ENCODE results near the gene ABHD2.

The ABHD2 gene

GRCh38 chr15:89225588-89225987 is 137.3 kb downstream of the ABHD2 start (continued):
- TF ChIP-seq ZNF518A (tag by site-specific recombination; conservative IDR thresholded peaks at IDR 0.05; ENCODE audit: low read depth) = peak; percentile 89
- no peak for TF ChIP-seq ZNF169 (tag by site-specific recombination; IDR thresholded peaks at IDR 0.05)
- TF ChIP-seq ZNF623 (tag by site-specific recombination; IDR thresholded peaks at IDR 0.05) = peak; percentile 71
- TF ChIP-seq INSM2 (tag by site-specific recombination; IDR thresholded peaks at IDR 0.05) = no peak
- TF ChIP-seq, protein P1, sequence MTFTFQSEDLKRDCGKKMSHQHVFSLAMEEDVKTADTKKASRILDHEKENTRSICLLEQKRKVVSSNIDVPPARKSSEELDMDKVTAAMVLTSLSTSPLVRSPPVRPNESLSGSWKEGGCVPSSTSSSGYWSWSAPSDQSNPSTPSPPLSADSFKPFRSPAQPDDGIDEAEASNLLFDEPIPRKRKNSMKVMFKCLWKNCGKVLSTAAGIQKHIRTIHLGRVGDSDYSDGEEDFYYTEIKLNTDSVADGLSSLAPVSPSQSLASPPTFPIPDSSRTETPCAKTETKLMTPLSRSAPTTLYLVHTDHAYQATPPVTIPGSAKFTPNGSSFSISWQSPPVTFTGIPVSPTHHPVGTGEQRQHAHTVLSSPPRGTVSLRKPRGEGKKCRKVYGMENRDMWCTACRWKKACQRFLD (tag by site-specific recombination; IDR thresholded peaks at IDR 0.05) = no peak
- no peak for TF ChIP-seq SP3 (tag by site-specific recombination; IDR thresholded peaks at IDR 0.05)
- no peak for TF ChIP-seq HOXD13 (CRISPR knock-in tag; IDR thresholded peaks at IDR 0.05; ENCODE audit: borderline replicate concordance)
- TF ChIP-seq PATZ1 (tag by site-specific recombination; IDR thresholded peaks at IDR 0.05) = no peak
- no peak for TF ChIP-seq REPIN1 (tag by site-specific recombination; IDR thresholded peaks at IDR 0.05; ENCODE audit: low read depth)
- peak; percentile 72; the same call in 1 of the 2 replicates for TF ChIP-seq ZNF558 (tag by site-specific recombination; IDR thresholded peaks at IDR 0.05)
- TF ChIP-seq ZNF324 (tag by site-specific recombination; IDR thresholded peaks at IDR 0.05) = no peak
- no peak for TF ChIP-seq SCRT2 (tag by site-specific recombination; IDR thresholded peaks at IDR 0.05)
- no peak for TF ChIP-seq PRDM2 (tag by site-specific recombination; IDR thresholded peaks at IDR 0.05; ENCODE audit: borderline replicate concordance)
- 0 out of 2 replicates have a peak, but pooled peaks have one; percentile 20 for TF ChIP-seq ZNF530 (tag by site-specific recombination; IDR thresholded peaks at IDR 0.05; ENCODE audit: low read depth)
- TF ChIP-seq EGR2 (tag by site-specific recombination; IDR thresholded peaks at IDR 0.05; ENCODE audit: low read depth) = no peak
- no peak for TF ChIP-seq RBAK (tag by site-specific recombination; IDR thresholded peaks at IDR 0.05)
- TF ChIP-seq, protein P2, sequence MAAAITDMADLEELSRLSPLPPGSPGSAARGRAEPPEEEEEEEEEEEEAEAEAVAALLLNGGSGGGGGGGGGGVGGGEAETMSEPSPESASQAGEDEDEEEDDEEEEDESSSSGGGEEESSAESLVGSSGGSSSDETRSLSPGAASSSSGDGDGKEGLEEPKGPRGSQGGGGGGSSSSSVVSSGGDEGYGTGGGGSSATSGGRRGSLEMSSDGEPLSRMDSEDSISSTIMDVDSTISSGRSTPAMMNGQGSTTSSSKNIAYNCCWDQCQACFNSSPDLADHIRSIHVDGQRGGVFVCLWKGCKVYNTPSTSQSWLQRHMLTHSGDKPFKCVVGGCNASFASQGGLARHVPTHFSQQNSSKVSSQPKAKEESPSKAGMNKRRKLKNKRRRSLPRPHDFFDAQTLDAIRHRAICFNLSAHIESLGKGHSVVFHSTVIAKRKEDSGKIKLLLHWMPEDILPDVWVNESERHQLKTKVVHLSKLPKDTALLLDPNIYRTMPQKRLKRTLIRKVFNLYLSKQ (tag by site-specific recombination; IDR thresholded peaks at IDR 0.05; ENCODE audit: borderline replicate concordance) = no peak
- no peak for TF ChIP-seq BCL6B (tag by site-specific recombination; IDR thresholded peaks at IDR 0.05)
- no peak for TF ChIP-seq ZNF830 (tag by site-specific recombination; IDR thresholded peaks at IDR 0.05; ENCODE audit: low read depth)
- no peak; the same call in 1 of the 2 replicates for TF ChIP-seq GLI2 (tag by site-specific recombination; IDR thresholded peaks at IDR 0.05; ENCODE audit: borderline replicate concordance, low read depth)
- TF ChIP-seq ZNF416 (tag by site-specific recombination; IDR thresholded peaks at IDR 0.05) = no peak

All from HEK293 (cell line).